GM10266 (cell line): Measurements from ENCODE around the gene MAP2K2.

Source experiments
- DNase-seq: peaks from one replicate; pipeline ENCODE4 v3.0.0; 2012; ENCODE audit errors: extremely low spot score
- TF ChIP-seq, protein P1 (sequence below): IDR thresholded peaks from 2 replicates; pipeline ENCODE4 v1.5.1; 2012; ENCODE audit warnings: mild to moderate bottlenecking, low read depth; ENCODE audit not compliant: control insufficient read depth, insufficient read depth; ENCODE audit errors: missing control alignments

MAP2K2 gene

GRCh38 chr19:4060621-4061177, 63.2 kb downstream of the MAP2K2 start:
- TF ChIP-seq, protein P1, sequence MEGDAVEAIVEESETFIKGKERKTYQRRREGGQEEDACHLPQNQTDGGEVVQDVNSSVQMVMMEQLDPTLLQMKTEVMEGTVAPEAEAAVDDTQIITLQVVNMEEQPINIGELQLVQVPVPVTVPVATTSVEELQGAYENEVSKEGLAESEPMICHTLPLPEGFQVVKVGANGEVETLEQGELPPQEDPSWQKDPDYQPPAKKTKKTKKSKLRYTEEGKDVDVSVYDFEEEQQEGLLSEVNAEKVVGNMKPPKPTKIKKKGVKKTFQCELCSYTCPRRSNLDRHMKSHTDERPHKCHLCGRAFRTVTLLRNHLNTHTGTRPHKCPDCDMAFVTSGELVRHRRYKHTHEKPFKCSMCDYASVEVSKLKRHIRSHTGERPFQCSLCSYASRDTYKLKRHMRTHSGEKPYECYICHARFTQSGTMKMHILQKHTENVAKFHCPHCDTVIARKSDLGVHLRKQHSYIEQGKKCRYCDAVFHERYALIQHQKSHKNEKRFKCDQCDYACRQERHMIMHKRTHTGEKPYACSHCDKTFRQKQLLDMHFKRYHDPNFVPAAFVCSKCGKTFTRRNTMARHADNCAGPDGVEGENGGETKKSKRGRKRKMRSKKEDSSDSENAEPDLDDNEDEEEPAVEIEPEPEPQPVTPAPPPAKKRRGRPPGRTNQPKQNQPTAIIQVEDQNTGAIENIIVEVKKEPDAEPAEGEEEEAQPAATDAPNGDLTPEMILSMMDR: no peak

DNA sequence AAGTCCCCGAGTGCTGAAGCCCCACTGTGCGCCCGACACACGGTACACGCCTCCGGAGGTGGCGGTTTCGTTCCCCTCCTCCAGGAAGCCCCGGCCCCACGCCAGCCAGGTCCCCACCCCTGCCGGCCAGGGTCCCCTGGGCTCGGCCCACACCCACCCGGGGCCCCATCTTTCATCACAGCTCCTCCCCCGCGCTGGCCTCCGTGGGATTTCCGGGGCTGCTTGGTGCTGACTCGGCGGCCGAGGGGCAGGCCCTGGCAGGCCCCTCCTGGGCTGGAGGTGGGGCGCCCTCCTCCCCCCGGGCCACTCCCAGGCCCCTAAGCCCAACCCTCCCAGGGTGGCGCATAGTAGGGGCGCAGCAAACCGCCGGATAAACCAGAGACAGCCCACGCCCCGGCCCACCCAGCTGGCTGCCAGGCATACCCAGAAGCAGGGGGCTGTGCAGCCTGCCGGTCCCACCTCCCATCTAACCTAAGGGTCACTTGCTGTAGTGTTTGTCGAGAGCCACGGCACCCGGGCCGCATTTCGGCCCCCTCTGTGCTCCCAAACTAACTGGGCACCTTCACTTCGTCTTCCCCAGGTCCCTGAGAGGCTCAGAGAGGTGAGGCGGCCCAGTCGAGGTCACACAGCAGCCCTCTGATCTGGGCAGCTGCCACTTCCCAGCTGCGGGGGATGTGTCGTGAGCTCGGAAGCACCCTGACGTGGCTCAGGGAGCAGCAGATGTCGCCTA, 63.9 kb downstream of the MAP2K2 start:
- no peak for DNase-seq
- TF ChIP-seq, protein P1: no peak

More at GRCh38 chr19:4060621-4061177, 63.2 kb downstream of the MAP2K2 start:
- no peak for DNase-seq

- DNase-seq: no peak
- TF ChIP-seq, protein P1: no peak
These were observed 64.5 kb downstream of the MAP2K2 start for GRCh38 chr19:4059453-4059871.

DNA sequence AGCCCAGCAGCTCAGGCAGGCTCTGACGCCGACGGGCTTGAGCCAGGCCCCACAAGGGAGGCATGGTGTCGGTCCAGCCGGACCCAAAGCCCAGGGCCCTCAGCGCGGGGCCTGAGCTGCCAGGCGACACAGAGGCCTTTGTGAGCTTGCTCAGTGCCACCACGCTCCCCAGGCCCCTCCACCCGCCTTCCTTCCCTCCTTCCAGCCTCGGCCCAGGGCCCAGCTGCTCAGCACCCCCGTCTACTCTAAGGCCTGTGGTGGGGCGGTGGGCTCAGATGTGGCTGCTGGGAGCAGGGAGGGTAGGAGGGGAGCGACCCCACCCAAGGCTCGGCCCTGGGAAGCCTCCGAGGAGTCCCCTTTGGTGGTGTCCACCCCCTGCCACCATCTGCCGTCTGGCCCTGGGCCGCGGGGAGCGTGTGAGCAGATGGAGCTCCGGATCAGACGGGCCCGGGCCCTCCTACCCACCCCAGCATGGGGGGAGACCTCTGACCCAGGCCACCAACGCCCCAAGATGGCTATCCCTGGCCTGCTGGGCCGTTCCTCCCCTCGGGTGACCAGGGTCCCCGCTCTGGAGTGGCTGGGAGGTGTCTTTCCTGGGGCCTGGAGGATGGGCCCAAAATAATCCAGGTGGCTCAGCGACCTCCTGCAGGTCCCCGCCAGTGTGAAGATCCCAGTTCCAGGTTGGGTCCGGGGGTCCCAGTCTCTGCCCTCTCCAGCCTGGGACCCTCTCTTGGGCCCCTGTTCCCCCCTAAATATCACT, 65.0 kb downstream of the MAP2K2 start:
- DNase-seq: no peak
- TF ChIP-seq, protein P1: no peak

- no peak for DNase-seq
- TF ChIP-seq, protein P1: no peak
These were observed 65.8 kb downstream of the MAP2K2 start for GRCh38 chr19:4057931-4058692.

- DNase-seq: no peak
- TF ChIP-seq, protein P1: no peak
These were observed 68.7 kb downstream of the MAP2K2 start for GRCh38 chr19:4055209-4055552.
